Osteoblast (primary cell): Measurements from ENCODE around the gene DNAJC5. TPM values are rescaled to one million over a fixed set of nuclear protein-coding genes. Genes with fewer than 3 reads are reported as not detected.
"Not testable (repeated sequence)": the region's sequence is repeated elsewhere in the genome, so short reads cannot be mapped to it uniquely, and the experiment has no call there.

ENCODE experiments used
- DNase-seq: peaks from one replicate; pipeline ENCODE4 v3.0.0; 2011; ENCODE audit warnings: low spot score, mixed read lengths; ENCODE audit not compliant: insufficient read length; ENCODE audit errors: missing footprints
- H2AFZ ChIP-seq: 2 replicates; pipeline ENCODE4 v1.6.0; 2011; ENCODE audit warnings: mild to moderate bottlenecking, low read length
- H3K27ac ChIP-seq: 2 replicates; pipeline ENCODE4 v1.5.1; 2011; ENCODE audit warnings: mild to moderate bottlenecking, low read depth, low read length, moderate library complexity
- H3K27me3 ChIP-seq: 2 replicates; pipeline ENCODE4 v1.6.0; 2012; ENCODE audit warnings: mild to moderate bottlenecking, control low read depth, inconsistent platforms, low read length, moderate library complexity; ENCODE audit not compliant: insufficient read depth
- H3K36me3 ChIP-seq: 2 replicates; pipeline ENCODE4 v1.5.1; 2011; ENCODE audit warnings: mild to moderate bottlenecking, low read length, control low read depth, moderate library complexity; ENCODE audit not compliant: insufficient read depth
- H3K4me1 ChIP-seq: 2 replicates; pipeline ENCODE4 v1.5.1; 2011; ENCODE audit warnings: mild to moderate bottlenecking, low read length, control low read depth, moderate library complexity; ENCODE audit not compliant: insufficient read depth
- H3K4me2 ChIP-seq: 2 replicates; pipeline ENCODE4 v1.6.0; 2011; ENCODE audit warnings: mild to moderate bottlenecking, low read length; ENCODE audit not compliant: insufficient read depth
- H3K4me3 ChIP-seq: fragments of 200-600 bp; sonication (generic); 3 replicates; pipeline ENCODE4 v1.5.1; 2012; ENCODE audit warnings: mild to moderate bottlenecking, low read length, inconsistent platforms; ENCODE audit not compliant: insufficient read depth
- H3K79me2 ChIP-seq: 2 replicates; pipeline ENCODE4 v1.6.0; 2012; ENCODE audit warnings: mild to moderate bottlenecking, low read length, control low read depth, inconsistent platforms; ENCODE audit not compliant: insufficient read depth
- H3K9me3 ChIP-seq: 2 replicates; pipeline ENCODE4 v1.5.1; 2011; ENCODE audit warnings: low read depth, low read length, control low read depth
- H4K20me1 ChIP-seq: 2 replicates; pipeline ENCODE4 v1.6.0; 2012; ENCODE audit warnings: mild to moderate bottlenecking, low read length, control low read depth; ENCODE audit not compliant: insufficient read depth
- total RNA-seq: library from RNA; depleted of rRNA; stranded (reverse); fragments of >200 nt; gene quantifications from 2 replicates; pipeline ENCODE4 v1.2.3, GENCODE V29; 2012
- TF ChIP-seq, protein P1 (sequence below): IDR thresholded peaks from 2 replicates; pipeline ENCODE4 v1.5.1; 2011; ENCODE audit warnings: mild to moderate bottlenecking, low read depth, low read length, moderate library complexity; ENCODE audit errors: extremely low read depth

DNAJC5 gene
- total RNA-seq, 1 donor: 53.9 TPM

GRCh38 chr20:63973636-63974401, 78.9 kb downstream of the DNAJC5 start:
- no peaks in the 10 kb centered on the region for H3K27me3 ChIP-seq
- no peaks in the 10 kb centered on the region for H3K36me3 ChIP-seq
- peaks cover 24% of the 10 kb centered on the region for H3K4me1 ChIP-seq
- TF ChIP-seq, protein P1, sequence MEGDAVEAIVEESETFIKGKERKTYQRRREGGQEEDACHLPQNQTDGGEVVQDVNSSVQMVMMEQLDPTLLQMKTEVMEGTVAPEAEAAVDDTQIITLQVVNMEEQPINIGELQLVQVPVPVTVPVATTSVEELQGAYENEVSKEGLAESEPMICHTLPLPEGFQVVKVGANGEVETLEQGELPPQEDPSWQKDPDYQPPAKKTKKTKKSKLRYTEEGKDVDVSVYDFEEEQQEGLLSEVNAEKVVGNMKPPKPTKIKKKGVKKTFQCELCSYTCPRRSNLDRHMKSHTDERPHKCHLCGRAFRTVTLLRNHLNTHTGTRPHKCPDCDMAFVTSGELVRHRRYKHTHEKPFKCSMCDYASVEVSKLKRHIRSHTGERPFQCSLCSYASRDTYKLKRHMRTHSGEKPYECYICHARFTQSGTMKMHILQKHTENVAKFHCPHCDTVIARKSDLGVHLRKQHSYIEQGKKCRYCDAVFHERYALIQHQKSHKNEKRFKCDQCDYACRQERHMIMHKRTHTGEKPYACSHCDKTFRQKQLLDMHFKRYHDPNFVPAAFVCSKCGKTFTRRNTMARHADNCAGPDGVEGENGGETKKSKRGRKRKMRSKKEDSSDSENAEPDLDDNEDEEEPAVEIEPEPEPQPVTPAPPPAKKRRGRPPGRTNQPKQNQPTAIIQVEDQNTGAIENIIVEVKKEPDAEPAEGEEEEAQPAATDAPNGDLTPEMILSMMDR: peak; percentile 95
- H3K4me2 ChIP-seq: peak overlapping the region; percentile 92
- H4K20me1 ChIP-seq: peaks cover under 1% of the 10 kb centered on the region
- peak; percentile 100 for DNase-seq
- peaks cover 4% of the 10 kb centered on the region for H3K79me2 ChIP-seq
- H2AFZ ChIP-seq: peak overlapping the region; percentile 98
- peak overlapping the region; percentile 78 for H3K4me3 ChIP-seq
- no peak overlapping the region for H3K27ac ChIP-seq
- no peaks in the 10 kb centered on the region for H3K9me3 ChIP-seq

DNA sequence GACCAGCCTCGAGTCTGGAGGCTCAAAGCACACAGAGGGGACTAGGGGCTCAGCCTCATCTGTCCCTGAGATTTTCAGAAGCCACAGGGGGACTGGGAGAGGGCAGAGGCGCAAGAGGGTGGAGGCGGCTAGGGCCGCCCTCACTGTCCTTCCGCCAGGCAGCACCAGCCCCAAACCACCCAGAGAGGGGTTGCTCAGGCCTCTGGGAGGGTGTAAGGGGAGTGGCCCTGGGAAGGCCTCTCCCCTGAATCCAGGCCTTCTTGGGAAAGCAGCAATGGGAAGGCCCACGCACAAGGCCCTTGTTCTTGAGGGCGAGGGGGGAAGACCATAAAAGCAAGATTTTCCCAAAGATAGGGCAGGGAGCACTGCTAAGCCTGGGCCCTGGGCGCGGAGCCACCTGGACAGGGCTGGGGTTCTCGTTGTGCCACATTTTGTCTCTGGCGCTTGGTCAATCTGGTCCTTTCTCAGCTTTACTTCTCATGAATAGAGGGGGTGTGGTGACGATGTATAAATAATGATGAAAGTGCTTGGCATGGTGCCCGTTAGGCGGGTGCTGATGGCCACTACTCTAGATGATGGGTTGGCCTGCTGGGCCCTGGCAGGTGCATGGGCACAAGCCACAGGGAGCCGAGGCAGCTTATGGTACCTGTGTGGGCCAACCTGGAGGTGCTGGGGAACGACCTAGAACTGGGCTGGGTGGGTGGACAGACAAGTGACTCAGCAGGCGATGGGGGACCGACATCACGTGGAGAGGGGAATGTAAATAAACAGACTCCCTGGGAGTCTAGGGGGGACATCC, 79.7 kb downstream of the DNAJC5 start:
- no peak overlapping the region for H3K4me3 ChIP-seq
- no peak overlapping the region for H3K4me2 ChIP-seq
- no peak overlapping the region for H3K27ac ChIP-seq
- TF ChIP-seq, protein P1: no peak
- H3K27me3 ChIP-seq: no peaks in the 10 kb centered on the region
- H3K4me1 ChIP-seq: peaks cover 22% of the 10 kb centered on the region
- no peaks in the 10 kb centered on the region for H3K9me3 ChIP-seq
- H3K36me3 ChIP-seq: no peaks in the 10 kb centered on the region
- H3K79me2 ChIP-seq: no peaks in the 10 kb centered on the region
- peak; percentile 86 for DNase-seq
- no peak overlapping the region for H2AFZ ChIP-seq
- H4K20me1 ChIP-seq: no peaks in the 10 kb centered on the region

- not testable (repeated sequence) for H3K27ac ChIP-seq, H3K79me2 ChIP-seq, DNase-seq, H3K36me3 ChIP-seq, H3K4me3 ChIP-seq, H2AFZ ChIP-seq, H3K9me3 ChIP-seq, H3K4me2 ChIP-seq, H4K20me1 ChIP-seq, H3K27me3 ChIP-seq
- peaks cover 30% of the 10 kb centered on the region for H3K4me1 ChIP-seq
Observed at GRCh38 chr20:63976511-63976910, 81.6 kb downstream of the DNAJC5 start.

DNA sequence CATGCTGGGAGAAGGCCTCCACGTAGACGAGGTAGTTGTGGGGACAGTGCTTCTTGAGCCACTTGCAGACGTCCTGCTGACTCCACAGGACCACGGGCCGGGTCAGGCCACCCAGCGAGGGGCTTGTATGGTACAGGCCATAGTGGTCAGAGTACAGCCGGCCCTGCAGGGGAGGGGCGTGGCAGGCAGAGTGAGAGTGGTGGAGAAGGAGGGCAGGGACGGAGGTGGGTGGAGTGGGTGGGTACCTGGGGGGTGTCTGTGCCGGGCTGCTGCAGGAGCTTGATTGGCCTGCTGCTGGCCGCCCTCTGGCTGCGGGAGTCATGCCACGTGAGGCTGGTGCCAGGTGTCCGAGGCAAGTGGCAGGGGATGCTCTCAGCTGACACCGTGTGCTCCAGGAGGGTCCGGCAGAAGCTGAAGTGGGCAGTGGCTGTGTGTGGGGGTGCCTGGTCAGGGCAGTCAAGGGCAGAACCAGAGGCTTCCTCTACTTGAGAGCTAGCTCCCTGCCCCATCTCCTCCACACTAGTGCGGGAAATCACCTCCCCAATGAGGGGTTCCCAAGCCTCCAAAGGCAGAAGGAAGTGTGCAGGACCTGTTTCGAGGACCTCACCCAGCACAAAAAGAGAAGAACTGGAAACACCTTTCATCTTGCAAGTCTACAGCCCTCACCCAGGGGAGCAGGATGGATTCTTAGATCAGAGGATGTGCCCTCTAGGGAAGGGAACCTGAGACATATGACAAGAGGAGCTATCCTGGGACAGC, 82.2 kb downstream of the DNAJC5 start:
- Histone ChIP-seq H3K9me3 (no peaks in the 10 kb centered on the region), H3K27ac (no peak overlapping the region), H3K4me2 (peak overlapping the region; percentile 86), H3K4me1 (peaks cover 35% of the 10 kb centered on the region), H4K20me1 (peaks cover 5% of the 10 kb centered on the region), H3K79me2 (peaks cover 12% of the 10 kb centered on the region), H2AFZ (no peak overlapping the region), H3K27me3 (no peaks in the 10 kb centered on the region), H3K36me3 (no peaks in the 10 kb centered on the region), H3K4me3 (no peak overlapping the region)
- TF ChIP-seq, protein P1: no peak
- peak; percentile 72 for DNase-seq
